Transverse colon (tissue), 4 donors: Measurements from ENCODE around the gene SEC24B. TPM values are rescaled to one million over a fixed set of nuclear protein-coding genes. Genes with fewer than 3 reads are reported as not detected.

Experiments used
- DNase-seq: peaks from one replicate; pipeline ENCODE4 v3.0.0-alpha.2; 2019
- H3K27ac ChIP-seq, 4 donors: fragments of 200-600 bp; sonication (generic); 2 replicates each; pipeline ENCODE4 v1.5.1; 2016 to 2018; ENCODE audit warnings: inconsistent platforms in 4 of 4
- H3K27me3 ChIP-seq: fragments of 200-600 bp; sonication (generic); 2 replicates; pipeline ENCODE4 v1.5.1; 2017; ENCODE audit warnings: inconsistent platforms
- H3K36me3 ChIP-seq, 4 donors: fragments of 200-600 bp; sonication (generic); 2 replicates each; pipeline ENCODE4 v1.5.1; 2017 to 2019; ENCODE audit warnings: inconsistent platforms in 4 of 4
- H3K4me1 ChIP-seq, 4 donors: fragments of 200-600 bp; sonication (generic); 2 replicates each; pipeline ENCODE4 v1.5.1; 2017 to 2020; ENCODE audit warnings: inconsistent platforms in 4 of 4
- H3K4me3 ChIP-seq, 4 donors: fragments of 200-600 bp; sonication (generic); 1 replicate in 1 of 4; 2 replicates in 3 of 4; pipeline versions ENCODE4 v1.5.1 to v1.6.1; 2017 to 2019; ENCODE audit warnings: inconsistent platforms in 4 of 4
- H3K9me3 ChIP-seq, 2 donors: fragments of 200-600 bp; sonication (generic); 2 replicates each; pipeline ENCODE4 v1.5.1; 2017 to 2019; ENCODE audit warnings: inconsistent platforms in 2 of 2
- CTCF ChIP-seq, 5 experiments: fragments of 200-600 bp in 3 of 5; fragments of 450-650 bp in 2 of 5; sonication (generic) in 3 of 5; IDR thresholded peaks; 1 replicate in 2 of 5; 2 replicates in 3 of 5; pipeline ENCODE4 v1.5.1; 2016 to 2017; ENCODE audit warnings: antibody characterized with exemption in 5 of 5, inconsistent platforms in 3 of 5, mild to moderate bottlenecking in 2 of 5, moderate library complexity in 1 of 5
- EP300 ChIP-seq: sonication (generic); formaldehyde crosslinking; IDR thresholded peaks from one replicate; pipeline ENCODE4 v1.6.1; 2017; ENCODE audit warnings: antibody characterized with exemption, low read depth
- POLR2A ChIP-seq: fragments of 450-650 bp; IDR thresholded peaks from one replicate; pipeline ENCODE4 v1.6.1; 2016; ENCODE audit warnings: antibody characterized with exemption, mild to moderate bottlenecking, moderate library complexity
- POLR2AphosphoS5 ChIP-seq, 3 donors: sonication (generic); formaldehyde crosslinking; IDR thresholded peaks; one replicate each; pipeline ENCODE4 v1.6.1; 2016; ENCODE audit warnings: antibody characterized with exemption in 3 of 3
- WGBS, 2 donors: methylation state at CpG; one replicate each; pipeline ENCODE4 v1.1.5; 2018; ENCODE audit warnings: low coverage in 1 of 2; 5-methylcytosine and 5-hydroxymethylcytosine counted together
- in situ Hi-C, 4 donors: fragments of 200-750 bp; cut with MboI; loops; one replicate each; pipeline versions ENCODE4 v1.15.0 to v1.15.1; 2017; ENCODE audit warnings: low sequenced_read_pairs in 3 of 4, low pct_ligation_motif_present in 1 of 4, low pct_unique_long_range_greater_than_20kb in 1 of 4
- intact Hi-C: fragments of 100-400 bp; cut with DNase I; formaldehyde crosslinking; loops from one replicate; pipeline ENCODE4 v1.15.1; 2023; ENCODE audit warnings: low total_unique reads
- total RNA-seq, 4 donors: library from RNA; depleted of rRNA; stranded (reverse); fragments of >200 nt; gene quantifications; one replicate each; pipeline ENCODE4 v1.1.0, GENCODE V29; 2016

SEC24B gene
- total RNA-seq, 4 donors from 2014 or later = 14.3 to 44.1 (median 35.4) TPM

DNA sequence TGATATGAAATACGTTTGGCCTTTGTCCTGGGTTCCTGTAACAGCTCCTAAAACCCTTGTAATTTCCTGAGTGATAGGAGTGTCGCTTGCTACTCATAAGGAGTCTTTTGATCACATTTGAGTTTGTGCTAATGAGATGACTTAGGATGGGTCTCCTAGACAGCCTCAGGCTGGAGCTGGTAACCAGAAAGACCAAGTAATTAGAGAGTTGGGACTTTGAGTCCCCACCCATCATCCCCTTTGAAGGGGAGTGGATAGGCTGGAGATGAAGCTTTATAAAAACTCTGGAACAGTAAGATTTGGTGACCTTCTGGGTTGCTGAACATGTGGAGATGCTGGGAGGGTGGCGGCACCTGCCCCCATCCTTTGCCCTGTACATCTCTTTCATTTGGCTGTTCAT is 2.9 kb downstream of the SEC24B start:
- H3K9me3 ChIP-seq = no peaks in the 10 kb centered on the region
- WGBS, 2 donors = 52 to 57% methylated on average over 3 of the region's 3 CpGs
- no peak overlapping the region for H3K27ac ChIP-seq
- intact Hi-C loops (no loop called here), in situ Hi-C loops (loop anchor here (25.0 kb wide), 2 partner anchors 101 to 276 kb away; partner anchors contain the start of gene CASP6 (in 3 of the 4))
- H3K36me3 ChIP-seq = no peaks in the 10 kb centered on the region
- DNase-seq = no peak
- H3K27me3 ChIP-seq = no peaks in the 10 kb centered on the region
- H3K4me1 ChIP-seq = peaks cover 19 to 67% (median 39%) of the 10 kb centered on the region in 4 donors
- TF ChIP-seq POLR2A (no peak), EP300 (no peak), POLR2AphosphoS5 (IDR thresholded peaks at IDR 0.05) (no peak), CTCF (IDR thresholded peaks at IDR 0.05) (no peak)
- H3K4me3 ChIP-seq = no peak overlapping the region

- Histone ChIP-seq H3K36me3 (peaks cover 0 to 4% (median 0%) of the 10 kb centered on the region in 4 donors), H3K4me3 (no peak overlapping the region), H3K9me3 (no peaks in the 10 kb centered on the region), H3K27ac (peak overlapping the region in 1 of 4 donors; percentile 13), H3K27me3 (no peaks in the 10 kb centered on the region), H3K4me1 (peaks cover 13 to 70% (median 33%) of the 10 kb centered on the region in 4 donors)
- TF ChIP-seq POLR2AphosphoS5 (IDR thresholded peaks at IDR 0.05) (no peak), CTCF (IDR thresholded peaks at IDR 0.05) (no peak), POLR2A (no peak), EP300 (no peak)
- intact Hi-C loops = no loop called here
- no peak for DNase-seq
- in situ Hi-C loops = loop anchor here (25.0 kb wide), 2 partner anchors 96 to 271 kb away; partner anchors contain the start of gene CASP6 (in 3 of the 4)
- 41 to 54% methylated on average over 4 of the region's 4 CpGs for WGBS, 2 donors
Measured at GRCh38 chr4:109440948-109441347, 7.3 kb downstream of the SEC24B start.

- Histone ChIP-seq H3K9me3 (no peaks in the 10 kb centered on the region), H3K4me3 (no peak overlapping the region), H3K36me3 (peaks cover 0 to 12% (median 0%) of the 10 kb centered on the region in 4 donors), H3K27me3 (no peaks in the 10 kb centered on the region), H3K4me1 (peaks cover 10 to 59% (median 23%) of the 10 kb centered on the region in 4 donors), H3K27ac (no peak overlapping the region)
- TF ChIP-seq CTCF (IDR thresholded peaks at IDR 0.05) = no peak
- no peak for TF ChIP-seq POLR2AphosphoS5 (IDR thresholded peaks at IDR 0.05)
- TF ChIP-seq POLR2A = no peak
- no peak for TF ChIP-seq EP300
- intact Hi-C loops (no loop called here), in situ Hi-C loops (loop anchor here (25.0 kb wide), 2 partner anchors 95 to 270 kb away; partner anchors contain the start of gene CASP6 (in 3 of the 4))
- no peak for DNase-seq
- 86 to 100% methylated on average over 1 to 2 of the region's 2 CpGs for WGBS, 2 donors
Measured at GRCh38 chr4:109441862-109442458, 8.3 kb downstream of the SEC24B start.

- intact Hi-C loops = no loop called here
- peaks cover 10 to 47% (median 19%) of the 10 kb centered on the region in 4 donors for H3K4me1 ChIP-seq
- no peaks in the 10 kb centered on the region for H3K27me3 ChIP-seq
- no peaks in the 10 kb centered on the region for H3K9me3 ChIP-seq
- in situ Hi-C loops = loop anchor here (25.0 kb wide), 2 partner anchors 93 to 268 kb away; partner anchors contain the start of gene CASP6 (in 3 of the 4)
- WGBS, 2 donors = 70 to 75% methylated on average over 2 of the region's 2 CpGs
- H3K27ac ChIP-seq = no peak overlapping the region
- no peak for DNase-seq
- TF ChIP-seq POLR2A (no peak), POLR2AphosphoS5 (IDR thresholded peaks at IDR 0.05) (no peak), EP300 (no peak), CTCF (IDR thresholded peaks at IDR 0.05) (no peak)
- H3K36me3 ChIP-seq = peaks cover 0 to 12% (median 0%) of the 10 kb centered on the region in 4 donors
- H3K4me3 ChIP-seq = no peak overlapping the region
Measured at GRCh38 chr4:109444182-109444844, 10.7 kb downstream of the SEC24B start.
